ENCODE data around the gene TMEM217.

DNA sequence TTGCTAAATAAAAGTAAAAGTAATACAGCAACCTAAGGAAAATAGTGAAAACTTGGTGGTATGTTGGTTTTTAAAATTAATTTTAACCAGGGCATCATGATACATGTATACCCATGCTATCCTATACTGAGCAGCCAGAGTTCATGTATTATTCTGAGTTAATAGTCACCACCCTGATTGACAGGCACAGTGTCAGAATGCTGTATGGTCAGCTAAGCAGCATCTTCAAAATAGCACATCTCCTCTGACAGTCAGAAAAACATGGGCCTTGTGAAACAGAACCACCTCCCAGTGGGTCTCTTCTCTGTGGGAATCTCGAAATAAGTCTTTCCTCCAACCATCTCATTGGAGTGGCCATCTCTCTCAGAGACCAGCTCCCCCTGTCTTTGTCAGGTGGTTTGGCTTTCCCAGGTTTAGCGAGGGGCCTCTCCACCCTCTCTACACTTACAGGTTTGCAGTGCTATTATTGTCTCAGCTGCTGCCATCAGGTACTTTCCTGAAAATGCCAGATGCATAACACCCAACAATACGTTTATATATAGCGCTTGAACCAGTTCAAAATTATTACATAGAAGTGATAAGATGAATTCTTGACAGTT lies 48.8 kb upstream of the TMEM217 start:
- TF ChIP-seq, protein P1, sequence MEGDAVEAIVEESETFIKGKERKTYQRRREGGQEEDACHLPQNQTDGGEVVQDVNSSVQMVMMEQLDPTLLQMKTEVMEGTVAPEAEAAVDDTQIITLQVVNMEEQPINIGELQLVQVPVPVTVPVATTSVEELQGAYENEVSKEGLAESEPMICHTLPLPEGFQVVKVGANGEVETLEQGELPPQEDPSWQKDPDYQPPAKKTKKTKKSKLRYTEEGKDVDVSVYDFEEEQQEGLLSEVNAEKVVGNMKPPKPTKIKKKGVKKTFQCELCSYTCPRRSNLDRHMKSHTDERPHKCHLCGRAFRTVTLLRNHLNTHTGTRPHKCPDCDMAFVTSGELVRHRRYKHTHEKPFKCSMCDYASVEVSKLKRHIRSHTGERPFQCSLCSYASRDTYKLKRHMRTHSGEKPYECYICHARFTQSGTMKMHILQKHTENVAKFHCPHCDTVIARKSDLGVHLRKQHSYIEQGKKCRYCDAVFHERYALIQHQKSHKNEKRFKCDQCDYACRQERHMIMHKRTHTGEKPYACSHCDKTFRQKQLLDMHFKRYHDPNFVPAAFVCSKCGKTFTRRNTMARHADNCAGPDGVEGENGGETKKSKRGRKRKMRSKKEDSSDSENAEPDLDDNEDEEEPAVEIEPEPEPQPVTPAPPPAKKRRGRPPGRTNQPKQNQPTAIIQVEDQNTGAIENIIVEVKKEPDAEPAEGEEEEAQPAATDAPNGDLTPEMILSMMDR (IDR thresholded peaks at IDR 0.05): no peak
- TF ChIP-seq POLR2A (IDR thresholded peaks at IDR 0.05): no peak
